ENCODE data around the gene ZNF493.

Gene ZNF493

DNA sequence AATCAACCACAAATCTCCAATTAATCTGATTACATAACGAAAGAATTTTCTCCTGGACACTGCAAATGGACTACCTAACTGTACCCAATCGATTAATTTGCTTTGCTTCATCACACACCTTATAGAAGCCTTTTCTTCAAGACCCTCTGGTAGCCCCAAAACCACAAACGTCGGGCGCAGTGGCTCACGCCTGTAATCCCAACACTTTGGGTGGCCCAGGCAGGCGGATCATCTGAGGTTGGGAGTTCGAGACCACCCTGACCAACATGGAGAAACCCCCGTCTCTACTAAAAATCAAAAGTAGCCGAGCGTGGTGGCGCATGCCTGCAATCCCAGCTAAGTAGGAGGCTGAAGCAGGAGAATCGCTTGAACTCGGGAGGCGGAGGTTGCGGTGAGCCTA, 65.6 kb downstream of the ZNF493 start:
- TF ChIP-seq, protein P1, sequence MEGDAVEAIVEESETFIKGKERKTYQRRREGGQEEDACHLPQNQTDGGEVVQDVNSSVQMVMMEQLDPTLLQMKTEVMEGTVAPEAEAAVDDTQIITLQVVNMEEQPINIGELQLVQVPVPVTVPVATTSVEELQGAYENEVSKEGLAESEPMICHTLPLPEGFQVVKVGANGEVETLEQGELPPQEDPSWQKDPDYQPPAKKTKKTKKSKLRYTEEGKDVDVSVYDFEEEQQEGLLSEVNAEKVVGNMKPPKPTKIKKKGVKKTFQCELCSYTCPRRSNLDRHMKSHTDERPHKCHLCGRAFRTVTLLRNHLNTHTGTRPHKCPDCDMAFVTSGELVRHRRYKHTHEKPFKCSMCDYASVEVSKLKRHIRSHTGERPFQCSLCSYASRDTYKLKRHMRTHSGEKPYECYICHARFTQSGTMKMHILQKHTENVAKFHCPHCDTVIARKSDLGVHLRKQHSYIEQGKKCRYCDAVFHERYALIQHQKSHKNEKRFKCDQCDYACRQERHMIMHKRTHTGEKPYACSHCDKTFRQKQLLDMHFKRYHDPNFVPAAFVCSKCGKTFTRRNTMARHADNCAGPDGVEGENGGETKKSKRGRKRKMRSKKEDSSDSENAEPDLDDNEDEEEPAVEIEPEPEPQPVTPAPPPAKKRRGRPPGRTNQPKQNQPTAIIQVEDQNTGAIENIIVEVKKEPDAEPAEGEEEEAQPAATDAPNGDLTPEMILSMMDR (IDR thresholded peaks at IDR 0.05; ENCODE audit: low read depth, low read length): no peak
- no peak for DNase-seq (ENCODE audit: extremely low read depth, low read depth)

DNA sequence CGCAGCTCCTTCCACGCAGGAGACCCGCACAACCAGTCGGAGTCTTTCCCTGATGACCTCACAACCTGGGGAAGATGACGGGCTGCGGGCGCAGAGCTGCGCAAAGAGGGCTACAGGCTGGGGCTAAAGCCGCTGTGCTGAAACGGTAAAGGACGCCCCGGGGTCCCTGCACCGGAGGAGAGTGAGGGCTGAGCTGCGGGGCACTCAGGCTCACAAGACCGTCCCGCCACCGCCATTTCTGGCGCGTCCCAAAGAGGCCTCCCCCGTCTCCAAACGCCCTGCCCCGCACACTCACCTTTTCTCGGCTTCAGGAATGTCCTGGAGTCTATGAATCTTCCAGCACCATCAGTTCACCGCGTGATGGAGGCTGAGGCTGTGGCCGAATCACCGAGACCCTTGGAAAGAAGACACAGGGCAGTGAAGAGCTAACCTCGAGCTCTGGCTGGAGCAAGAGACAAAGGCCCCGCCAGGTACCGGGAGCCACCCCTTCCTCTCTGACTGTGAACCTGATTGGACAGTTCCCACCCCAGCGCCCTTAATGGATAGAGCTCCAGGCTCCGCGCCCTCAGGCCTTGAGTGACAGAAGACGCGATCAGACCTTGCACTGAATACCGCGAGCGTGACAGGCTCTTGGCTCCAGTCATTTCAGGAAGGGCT, 66.6 kb downstream of the ZNF493 start:
- DNase-seq (ENCODE audit: extremely low read depth, low read depth): no peak
- TF ChIP-seq, protein P1 (IDR thresholded peaks at IDR 0.05; ENCODE audit: low read depth, low read length): no peak

DNA sequence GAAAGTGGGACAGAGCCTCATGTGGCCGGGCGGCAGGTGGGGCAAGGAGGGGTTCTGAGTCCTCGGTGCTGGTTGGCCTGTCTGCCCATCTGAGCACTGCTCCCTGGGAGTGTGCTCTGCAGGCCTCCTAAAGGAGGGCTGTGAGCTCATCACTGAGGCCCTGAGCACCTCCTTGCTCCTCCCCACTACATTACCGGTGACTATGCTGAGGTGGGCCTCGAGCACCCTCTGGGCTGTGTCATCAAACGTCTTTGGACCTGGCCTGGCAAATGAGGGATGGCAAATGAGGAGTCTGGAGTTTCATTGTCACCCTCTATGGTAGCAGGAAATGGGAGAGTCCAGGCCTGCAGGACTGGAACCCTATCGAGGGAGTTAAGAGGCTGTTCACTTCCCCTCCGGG, 69.7 kb downstream of the ZNF493 start:
- TF ChIP-seq, protein P1 (IDR thresholded peaks at IDR 0.05; ENCODE audit: low read depth, low read length): no peak
- DNase-seq (ENCODE audit: extremely low read depth, low read depth): no peak

DNA sequence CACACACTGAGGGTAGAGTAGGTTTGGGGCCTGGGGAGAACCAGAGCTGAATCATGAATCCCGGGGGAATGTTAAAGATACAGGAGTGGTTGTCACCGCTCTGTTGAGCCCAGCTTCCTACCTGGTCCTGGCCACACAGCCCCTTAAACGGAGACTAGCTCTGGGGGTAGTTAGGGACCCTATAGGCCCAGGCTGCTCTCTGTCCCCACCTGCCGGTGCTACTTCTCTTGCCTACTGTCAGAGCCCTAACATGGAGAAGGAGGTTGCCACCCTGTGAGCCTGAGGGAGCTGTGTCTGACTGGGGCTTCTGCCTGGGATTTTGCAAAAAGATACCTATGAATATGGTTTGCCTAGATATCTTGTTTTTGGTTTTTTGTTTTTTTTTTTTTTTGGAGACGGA, 71.9 kb downstream of the ZNF493 start:
- TF ChIP-seq, protein P1 (IDR thresholded peaks at IDR 0.05; ENCODE audit: low read depth, low read length): no peak
- no peak for DNase-seq (ENCODE audit: extremely low read depth, low read depth)

DNA sequence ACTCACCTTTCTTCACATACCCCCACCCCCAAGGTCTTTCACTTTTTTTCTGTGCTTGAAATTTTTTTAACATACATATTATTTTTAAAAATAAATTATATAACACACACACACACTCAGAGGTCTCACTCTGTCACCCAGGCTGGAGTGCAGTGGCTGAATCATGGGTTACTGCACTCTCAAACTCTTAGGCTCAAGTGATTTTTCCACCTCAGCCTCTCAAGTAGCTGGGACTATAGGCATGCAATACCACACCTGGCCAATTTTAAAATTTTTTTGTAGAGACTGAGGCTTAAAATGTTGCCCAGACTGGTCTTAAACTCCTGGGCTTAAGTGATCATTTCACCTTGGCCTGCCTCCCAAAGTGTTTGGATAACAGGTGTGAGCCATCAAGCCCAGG, 75.6 kb downstream of the ZNF493 start:
- DNase-seq (ENCODE audit: extremely low read depth, low read depth): no peak
- TF ChIP-seq, protein P1 (IDR thresholded peaks at IDR 0.05; ENCODE audit: low read depth, low read length): no peak

DNA sequence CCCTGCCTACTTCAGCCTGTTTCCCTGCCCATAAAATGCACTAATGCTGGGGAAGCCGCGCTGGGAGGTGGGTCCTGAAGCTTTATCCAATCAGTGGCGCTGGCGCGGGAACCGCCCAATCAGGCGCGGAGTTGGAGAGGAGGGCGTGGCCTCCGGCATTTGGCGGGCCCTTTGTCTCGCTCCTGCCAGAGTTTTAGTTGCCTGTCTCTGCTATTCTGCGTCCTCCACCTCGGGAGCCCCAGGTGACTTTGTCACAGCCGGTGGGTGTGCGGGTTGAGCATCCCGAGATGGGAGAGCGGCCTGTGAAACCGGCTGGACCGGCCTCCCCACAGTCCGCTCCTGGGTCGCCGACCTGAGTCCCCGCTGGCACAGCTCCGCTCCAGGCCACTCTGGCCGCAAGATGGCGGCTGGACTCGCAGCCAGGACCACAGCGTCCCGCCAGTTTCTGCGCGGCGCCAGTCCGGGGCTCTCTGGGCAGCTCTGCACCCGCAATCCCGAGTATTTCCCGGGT, 77.8 kb downstream of the ZNF493 start:
- TF ChIP-seq, protein P1 (IDR thresholded peaks at IDR 0.05; ENCODE audit: low read depth, low read length): no peak
- DNase-seq (ENCODE audit: extremely low read depth, low read depth): no peak
